H1 (cell line): ENCODE measurements around the gene TGFB1. TPM values are rescaled to one million over a fixed set of nuclear protein-coding genes. Genes with fewer than 3 reads are reported as not detected.

ENCODE experiments used
- CTCF ChIA-PET: fragments of 300-600 bp; sonication (Branson Sonifier 250); formaldehyde crosslinking; loops from one replicate; lab custom pipeline; 2021; ENCODE audit not compliant: partially characterized antibody; lab: Charles Lee
- POLR2A ChIA-PET: fragments of 300-600 bp; sonication (Branson Sonifier 250); formaldehyde crosslinking; loops from one replicate; lab custom pipeline; 2021; ENCODE audit warnings: inconsistent platforms; ENCODE audit not compliant: partially characterized antibody; lab: Charles Lee
- DNase-seq, 2 experiments: peaks; one replicate each; pipeline versions ENCODE4 v3.0.0 to v3.0.0-alpha.2; 2010 to 2022; ENCODE audit warnings: low spot score in 2 of 2, low read depth in 1 of 2, mixed read lengths in 1 of 2
- FAIRE-seq: peaks from 2 replicates; lab custom pipeline; 2011; peaks lifted over from hg19 to GRCh38; lab: Jason Lieb, UNC
- H2AFZ ChIP-seq: 2 replicates; pipeline ENCODE4 v1.8.1; 2012; ENCODE audit warnings: low read length, inconsistent platforms
- H2AK5ac ChIP-seq: 2 replicates; pipeline ENCODE4 v1.6.1; 2013; ENCODE audit warnings: low read depth, low read length
- H2BK120ac ChIP-seq: replicated peaks from 2 replicates; pipeline ENCODE3; 2013; ENCODE audit warnings: low read depth, low read length, inconsistent platforms
- H2BK12ac ChIP-seq: 2 replicates; pipeline ENCODE4 v1.6.1; 2013; ENCODE audit warnings: low read depth, low read length
- H2BK15ac ChIP-seq: 2 replicates; pipeline ENCODE4 v1.6.1; 2013; ENCODE audit warnings: low read length
- H2BK20ac ChIP-seq: 2 replicates; pipeline ENCODE4 v1.6.1; 2013; ENCODE audit warnings: low read length
- H2BK5ac ChIP-seq: 2 replicates; pipeline ENCODE4 v1.6.1; 2013; ENCODE audit warnings: low read depth, low read length
- H3K14ac ChIP-seq: 2 replicates; pipeline ENCODE4 v1.6.1; 2013; ENCODE audit warnings: inconsistent platforms; ENCODE audit not compliant: insufficient read length
- H3K18ac ChIP-seq: 2 replicates; pipeline ENCODE4 v1.6.1; 2013; ENCODE audit warnings: low read length; ENCODE audit errors: extremely low read depth
- H3K23ac ChIP-seq: 2 replicates; pipeline ENCODE4 v1.6.1; 2013; ENCODE audit warnings: inconsistent platforms; ENCODE audit not compliant: insufficient read length
- H3K23me2 ChIP-seq: 2 replicates; pipeline ENCODE4 v1.6.1; 2013; ENCODE audit warnings: low read depth, low read length
- H3K27ac ChIP-seq: 2 replicates; pipeline ENCODE4 v1.6.1; 2011; ENCODE audit warnings: low read depth, low read length, inconsistent platforms
- H3K27me3 ChIP-seq, 4 experiments: replicated peaks in 1 of 4; 1 replicate in 1 of 4; 2 replicates in 3 of 4; pipeline versions ENCODE4 v1.6.1 to v1.8.1; 2011 to 2013; ENCODE audit warnings: low read length in 3 of 4, mild to moderate bottlenecking in 3 of 4, inconsistent platforms in 2 of 4, mixed read lengths in 2 of 4, moderate library complexity in 1 of 4; ENCODE audit not compliant: control insufficient read depth in 3 of 4, insufficient read depth in 3 of 4; ENCODE audit errors: extremely low read depth in 1 of 4
- H3K36me3 ChIP-seq, 4 experiments: 2 replicates each; pipeline versions ENCODE4 v1.6.1 to v1.8.1; 2011 to 2013; ENCODE audit warnings: mild to moderate bottlenecking in 4 of 4, low read length in 3 of 4, moderate library complexity in 2 of 4, control low read depth in 1 of 4, inconsistent platforms in 1 of 4; ENCODE audit not compliant: insufficient read depth in 4 of 4, control insufficient read depth in 2 of 4
- H3K4ac ChIP-seq: replicated peaks from 2 replicates; pipeline ENCODE3; 2013; ENCODE audit warnings: low read length, low read depth, mixed read lengths, inconsistent platforms; ENCODE audit not compliant: insufficient read length
- H3K4me1 ChIP-seq, 4 experiments: replicated peaks in 1 of 4; 1 replicate in 1 of 4; 2 replicates in 3 of 4; pipeline versions ENCODE4 v1.6.1 to v1.8.1; 2011 to 2013; ENCODE audit warnings: low read length in 3 of 4, inconsistent platforms in 2 of 4, mixed read lengths in 1 of 4; ENCODE audit not compliant: insufficient read depth in 4 of 4, control insufficient read depth in 3 of 4
- H3K4me2 ChIP-seq, 2 experiments: 2 replicates each; pipeline versions ENCODE4 v1.6.1 to v1.8.1; 2011 to 2013; ENCODE audit warnings: low read depth in 2 of 2, low read length in 2 of 2, control low read depth in 1 of 2, inconsistent platforms in 1 of 2, mild to moderate bottlenecking in 1 of 2; ENCODE audit not compliant: insufficient read depth in 1 of 2
- H3K4me3 ChIP-seq, 4 experiments: fragments of 200-600, 300-600 bp in 1 of 4; sonication (generic), shearing (Covaris generic), sonication (Bioruptor Twin) in 1 of 4; 2 replicates each; pipeline versions ENCODE4 v1.5.1 to v1.8.1; 2011 to 2016; ENCODE audit warnings: low read length in 4 of 4, low read depth in 3 of 4, control low read depth in 2 of 4, inconsistent platforms in 2 of 4, mild to moderate bottlenecking in 2 of 4, mixed read lengths in 1 of 4, moderate library complexity in 1 of 4; ENCODE audit not compliant: insufficient read depth in 2 of 4; ENCODE audit errors: extremely low read depth in 1 of 4
- H3K56ac ChIP-seq: replicated peaks from 2 replicates; pipeline ENCODE3; 2013; ENCODE audit warnings: low read depth, mild to moderate bottlenecking, mixed read lengths, low read length, inconsistent platforms; ENCODE audit not compliant: insufficient read length
- H3K79me1 ChIP-seq: 2 replicates; pipeline ENCODE4 v1.6.1; 2013; ENCODE audit warnings: low read depth, low read length, control low read depth
- H3K79me2 ChIP-seq, 2 experiments: 2 replicates each; pipeline versions ENCODE4 v1.6.1 to v1.8.1; 2012 to 2013; ENCODE audit warnings: low read length in 2 of 2, mild to moderate bottlenecking in 2 of 2, inconsistent platforms in 1 of 2; ENCODE audit not compliant: insufficient read depth in 2 of 2, control insufficient read depth in 1 of 2
- H3K9ac ChIP-seq, 4 experiments: replicated peaks in 1 of 4; 1 replicate in 1 of 4; 2 replicates in 3 of 4; pipeline versions ENCODE4 v1.6.1 to v1.8.1; 2011 to 2013; ENCODE audit warnings: low read depth in 3 of 4, low read length in 3 of 4, control low read depth in 2 of 4, mild to moderate bottlenecking in 2 of 4, moderate library complexity in 2 of 4, inconsistent platforms in 1 of 4; ENCODE audit errors: extremely low read depth in 1 of 4
- H3K9me3 ChIP-seq, 2 experiments: 2 replicates each; pipeline versions ENCODE4 v1.6.1 to v1.8.1; 2012 to 2013; ENCODE audit warnings: mild to moderate bottlenecking in 2 of 2, moderate library complexity in 2 of 2, control low read depth in 1 of 2, inconsistent platforms in 1 of 2, low read depth in 1 of 2, low read length in 1 of 2, mixed read lengths in 1 of 2; ENCODE audit not compliant: insufficient read depth in 2 of 2
- H4K20me1 ChIP-seq, 2 experiments: replicated peaks in 1 of 2; 2 replicates each; pipeline versions ENCODE3 to v1.8.1; 2011 to 2013; ENCODE audit warnings: inconsistent platforms in 2 of 2, low read length in 2 of 2, mild to moderate bottlenecking in 1 of 2; ENCODE audit not compliant: insufficient read depth in 2 of 2, control insufficient read depth in 1 of 2
- H4K5ac ChIP-seq: 2 replicates; pipeline ENCODE4 v1.6.1; 2013; ENCODE audit warnings: low read length, low read depth, mixed read lengths, inconsistent platforms; ENCODE audit not compliant: insufficient read length
- H4K8ac ChIP-seq: 2 replicates; pipeline ENCODE4 v1.8.0; 2013; ENCODE audit warnings: mild to moderate bottlenecking, moderate library complexity, low read length, inconsistent platforms; ENCODE audit not compliant: insufficient read depth; ENCODE audit errors: extremely low read depth
- H4K91ac ChIP-seq: replicated peaks from 2 replicates; pipeline ENCODE3; 2013; ENCODE audit warnings: low read length, mixed read lengths, inconsistent platforms; ENCODE audit not compliant: insufficient read length
- BACH1 ChIP-seq: IDR thresholded peaks from 2 replicates; pipeline ENCODE4 v1.6.1; 2012; ENCODE audit warnings: low read length, improper control_type of control experiment
- CHD2 ChIP-seq: IDR thresholded peaks from 2 replicates; pipeline ENCODE4 v1.6.1; 2012; ENCODE audit warnings: low read length, improper control_type of control experiment
- JUND ChIP-seq: IDR thresholded peaks from 2 replicates; pipeline ENCODE4 v1.6.1; 2011; ENCODE audit warnings: mild to moderate bottlenecking, improper control_type of control experiment, low read length
- MAFK ChIP-seq: IDR thresholded peaks from 2 replicates; pipeline ENCODE4 v1.6.1; 2012; ENCODE audit warnings: low read depth, mild to moderate bottlenecking, improper control_type of control experiment, low read length
- NRF1 ChIP-seq: IDR thresholded peaks from 2 replicates; pipeline ENCODE4 v1.6.1; 2011; ENCODE audit warnings: mild to moderate bottlenecking, low read depth, low read length, improper control_type of control experiment
- POLR2AphosphoS5 ChIP-seq: IDR thresholded peaks from 2 replicates; pipeline ENCODE4 v1.6.1; 2011; ENCODE audit warnings: low read depth, low read length
- RXRA ChIP-seq: IDR thresholded peaks from 2 replicates; pipeline ENCODE4 v1.6.1; 2011; ENCODE audit warnings: low read depth, mild to moderate bottlenecking, low read length, moderate library complexity; ENCODE audit not compliant: insufficient read depth
- SAP30 ChIP-seq: fragments of 300-600 bp; sonication (generic); IDR thresholded peaks from 2 replicates; pipeline ENCODE4 v1.7.1; 2012; ENCODE audit warnings: low read length, moderate library complexity, mild to moderate bottlenecking, inconsistent platforms; ENCODE audit not compliant: insufficient read depth, insufficient replicate concordance
- TAF7 ChIP-seq: optimal IDR thresholded peaks from 2 replicates; pipeline ENCODE3; 2011; ENCODE audit warnings: low read depth, mild to moderate bottlenecking, inconsistent platforms, low read length, moderate library complexity, borderline replicate concordance
- TBP ChIP-seq: IDR thresholded peaks from 2 replicates; pipeline ENCODE4 v1.6.1; 2011; ENCODE audit warnings: low read depth, low read length, improper control_type of control experiment
- WGBS, 2 experiments: shearing (Covaris generic) in 1 of 2; methylation state at CpG; one replicate each; pipeline versions ENCODE4 v1.1.6 to v1.1.7; 2013 to 2015; ENCODE audit warnings: low lambda C conversion rate in 2 of 2, mixed read lengths in 2 of 2, inconsistent platforms in 1 of 2, low coverage in 1 of 2, missing lambda C conversion rate in 1 of 2; ENCODE audit not compliant: insufficient replicate concordance in 2 of 2, insufficient coverage in 1 of 2, insufficient read length in 1 of 2; ENCODE audit errors: extremely low coverage in 1 of 2, missing lambda C conversion rate in 1 of 2; 5-methylcytosine and 5-hydroxymethylcytosine counted together
- polyA plus RNA-seq, 7 experiments: library from polyadenylated mRNA; depleted of rRNA in 3 of 7; stranded (reverse) in 5 of 7; unstranded in 2 of 7; fragments of >200 nt in 5 of 7; fragments of 200-250 nt in 2 of 7; gene quantifications; 1 replicate in 5 of 7; 2 replicates in 1 of 7; 4 replicates in 1 of 7; pipeline versions ENCODE4 v1.2.1 to v1.2.3, GENCODE V29; 2011 to 2013; ENCODE audit warnings: missing spikeins in 2 of 7, mixed read lengths in 2 of 7
- total RNA-seq: library from RNA; stranded (reverse); fragmentation: NEBNext Ultra II Directional; extraction: Animal tissue kit (Norgen Biotek cat#: 25700); gene quantifications from 2 replicates; pipeline ENCODE4 v1.2.1, GENCODE V29; 2021

TGFB1 gene
- total and polyA plus RNA-seq, 2 of the 8 experiments (the other 6 are each of a cell fraction or from before 2014, with no cell fraction given): 1.7 to 10.6 TPM

- Histone ChIP-seq H2BK120ac (no peak overlapping the region), H3K4me2 (no peak overlapping the region), H3K9ac (no peak overlapping the region), H3K27me3 (peaks cover 0 to 9% (median 2%) of the 10 kb centered on the region in 4 experiments; a peak in 4 of 7 replicates), H3K23ac (no peak overlapping the region), H3K56ac (no peak overlapping the region), H3K4ac (no peak overlapping the region), H2AK5ac (no peak overlapping the region), H3K79me1 (no peaks in the 10 kb centered on the region; the same call in 1 of the 2 replicates), H3K4me3 (no peak overlapping the region), H3K79me2 (no peaks in the 10 kb centered on the region), H2AFZ (no peak overlapping the region), H4K8ac (no peak overlapping the region), H3K27ac (no peak overlapping the region), H3K18ac (no peak overlapping the region), H2BK5ac (no peak overlapping the region), H4K91ac (no peak overlapping the region), H3K4me1 (peaks cover 0 to 5% (median 2%) of the 10 kb centered on the region in 4 experiments; a peak in 5 of 7 replicates), H3K9me3 (no peaks in the 10 kb centered on the region), H4K5ac (no peak overlapping the region), H2BK20ac (no peak overlapping the region), H2BK12ac (no peak overlapping the region), H3K36me3 (no peaks in the 10 kb centered on the region), H2BK15ac (no peak overlapping the region), H3K23me2 (peaks cover 12% of the 10 kb centered on the region), H3K14ac (no peak overlapping the region), H4K20me1 (no peaks in the 10 kb centered on the region)
- ChIA-PET POLR2A (interaction anchor here (1.5 to 2.2 kb wide), 2 partner anchors 7 to 9 kb away, joined by 3 to 8 read pairs; partner anchors contain the start of gene B9D2), CTCF (interaction anchor here (0.6 to 3.0 kb wide), 4 partner anchors 8 to 51 kb away, joined by 3 to 11 read pairs (median 4); partner anchors contain the start of gene B9D2)
- 94% methylated on average over 2 of the region's 2 CpGs; no CpG with 5 or more reads in 1 of the 2 experiments for WGBS, 2 experiments
- TF ChIP-seq CHD2: no peak
- TF ChIP-seq POLR2AphosphoS5: no peak
- TF ChIP-seq TAF7: no peak
- no peak for TF ChIP-seq NRF1
- no peak for TF ChIP-seq JUND
- TF ChIP-seq RXRA: no peak
- TF ChIP-seq MAFK: no peak
- no peak for TF ChIP-seq TBP
- no peak for TF ChIP-seq BACH1
- no peak for TF ChIP-seq SAP30
- FAIRE-seq (no peak), DNase-seq (no peak)
Observed at GRCh38 chr19:41372501-41372900, 18.8 kb upstream of the TGFB1 start.
